HepG2 (cell line): Measurements from ENCODE around the gene PIP4K2B. TPM values are rescaled to one million over a fixed set of nuclear protein-coding genes. Genes with fewer than 3 reads are reported as not detected.
A peak's percentile ranks its signal among the peaks of the same experiment; 100 is the strongest.

Experiments used
- CCAR2 ChIP-seq: fragments of 200-400 bp; formaldehyde crosslinking; optimal IDR thresholded peaks from 2 replicates; pipeline ENCODE3; 2018; ENCODE audit warnings: low read depth, mild to moderate bottlenecking, low read length, moderate library complexity
- FLYWCH1 ChIP-seq: sonication (generic); formaldehyde crosslinking; IDR thresholded peaks from 2 replicates; pipeline ENCODE4 v1.8.1; 2023; ENCODE audit warnings: mild to moderate bottlenecking, missing genetic modification reagents
- FOXJ3 ChIP-seq: sonication (generic); formaldehyde crosslinking; IDR thresholded peaks from 2 replicates; pipeline ENCODE4 v1.4.0; 2020; ENCODE audit warnings: missing genetic modification reagents, mild to moderate bottlenecking, borderline replicate concordance
- GFI1 ChIP-seq: sonication (generic); formaldehyde crosslinking; IDR thresholded peaks from 2 replicates; pipeline ENCODE4 v1.5.0; 2020; ENCODE audit warnings: missing genetic modification reagents, mild to moderate bottlenecking, borderline replicate concordance
- GLI4 ChIP-seq: sonication (generic); formaldehyde crosslinking; IDR thresholded peaks from 2 replicates; pipeline ENCODE4 v1.5.1; 2020; ENCODE audit warnings: missing genetic modification reagents, mild to moderate bottlenecking, moderate library complexity, borderline replicate concordance
- HBP1 ChIP-seq: IDR thresholded peaks from 2 replicates; pipeline ENCODE4 v1.6.1; 2016; ENCODE audit warnings: low read depth, control low read depth
- HOXA3 ChIP-seq: sonication (generic); formaldehyde crosslinking; IDR thresholded peaks from 2 replicates; pipeline ENCODE4 v1.5.0; 2020; ENCODE audit warnings: missing genetic modification reagents
- IKZF4 ChIP-seq: sonication (generic); formaldehyde crosslinking; IDR thresholded peaks from 2 replicates; pipeline ENCODE4 v1.5.1; 2020; ENCODE audit warnings: borderline replicate concordance, mild to moderate bottlenecking, low read depth, missing genetic modification reagents; ENCODE audit errors: not compliant biosample characterization
- JUN ChIP-seq: sonication (generic); formaldehyde crosslinking; IDR thresholded peaks from 2 replicates; pipeline ENCODE4 v1.4.0; 2020; ENCODE audit warnings: mild to moderate bottlenecking, missing genetic modification reagents
- MATR3 ChIP-seq: sonication (generic); formaldehyde crosslinking; IDR thresholded peaks from 2 replicates; pipeline ENCODE4 v1.4.0; 2020; ENCODE audit warnings: missing genetic modification reagents
- MYPOP ChIP-seq: sonication (generic); formaldehyde crosslinking; IDR thresholded peaks from 2 replicates; pipeline ENCODE4 v1.8.1; 2023; ENCODE audit warnings: mild to moderate bottlenecking, moderate library complexity, missing genetic modification reagents
- NCOR1 ChIP-seq: fragments of 200-600 bp; sonication (generic); IDR thresholded peaks from 2 replicates; pipeline ENCODE4 v1.7.0; 2017; ENCODE audit warnings: antibody characterized with exemption, low read length, borderline replicate concordance
- NFE2 ChIP-seq: sonication (generic); formaldehyde crosslinking; IDR thresholded peaks from 2 replicates; pipeline ENCODE4 v1.4.0; 2020; ENCODE audit warnings: missing genetic modification reagents
- NFKB2 ChIP-seq: sonication (generic); formaldehyde crosslinking; IDR thresholded peaks from 2 replicates; pipeline ENCODE4 v1.4.0; 2020; ENCODE audit warnings: missing genetic modification reagents, borderline replicate concordance
- PAWR ChIP-seq: sonication (generic); formaldehyde crosslinking; IDR thresholded peaks from 2 replicates; pipeline ENCODE4 v1.4.0; 2020; ENCODE audit warnings: missing genetic modification reagents, mild to moderate bottlenecking, borderline replicate concordance
- PHF5A ChIP-seq: IDR thresholded peaks from one replicate; pipeline ENCODE4 v1.6.1; 2018; ENCODE audit warnings: low read depth, missing genetic modification reagents; ENCODE audit not compliant: unreplicated experiment
- POLR2G ChIP-seq: fragments of 200-400 bp; formaldehyde crosslinking; IDR thresholded peaks from 2 replicates; pipeline ENCODE4 v1.6.1; 2018; ENCODE audit warnings: mild to moderate bottlenecking, low read depth, low read length, moderate library complexity
- SIN3A ChIP-seq: IDR thresholded peaks from 2 replicates; pipeline ENCODE4 v1.6.1; 2011; ENCODE audit warnings: low read depth, mild to moderate bottlenecking, control low read depth, low read length, borderline replicate concordance
- SMC3 ChIP-seq: IDR thresholded peaks from 2 replicates; pipeline ENCODE4 v1.6.1; 2011; ENCODE audit warnings: low read length, improper control_type of control experiment
- TFDP2 ChIP-seq: sonication (generic); formaldehyde crosslinking; IDR thresholded peaks from 2 replicates; pipeline ENCODE4 v1.4.0; 2020; ENCODE audit warnings: missing genetic modification reagents
- YEATS4 ChIP-seq: sonication (generic); formaldehyde crosslinking; IDR thresholded peaks from 2 replicates; pipeline ENCODE4 v1.4.0; 2020; ENCODE audit warnings: missing genetic modification reagents, borderline replicate concordance
- ZC3H4 ChIP-seq: sonication (generic); formaldehyde crosslinking; IDR thresholded peaks from 2 replicates; pipeline ENCODE4 v1.4.0; 2020; ENCODE audit warnings: missing genetic modification reagents, borderline replicate concordance
- ZNF296 ChIP-seq: sonication (generic); formaldehyde crosslinking; conservative IDR thresholded peaks from 2 replicates; pipeline ENCODE4 v1.5.0; 2020; ENCODE audit warnings: mild to moderate bottlenecking, missing genetic modification reagents
- ZNF326 ChIP-seq: sonication (generic); formaldehyde crosslinking; IDR thresholded peaks from 2 replicates; pipeline ENCODE4 v1.4.0; 2020; ENCODE audit warnings: missing genetic modification reagents, borderline replicate concordance
- ZNF383 ChIP-seq: sonication (generic); formaldehyde crosslinking; IDR thresholded peaks from 2 replicates; pipeline ENCODE4 v1.4.0; 2020; ENCODE audit warnings: missing genetic modification reagents, mild to moderate bottlenecking, borderline replicate concordance
- ZNF431 ChIP-seq: sonication (generic); formaldehyde crosslinking; IDR thresholded peaks from 2 replicates; pipeline ENCODE4 v1.9.0; 2022; ENCODE audit warnings: missing genetic modification reagents, low read depth, mild to moderate bottlenecking, borderline replicate concordance
- ZSCAN12 ChIP-seq: sonication (generic); formaldehyde crosslinking; IDR thresholded peaks from 2 replicates; pipeline ENCODE4 v1.9.0; 2021; ENCODE audit warnings: mild to moderate bottlenecking, missing genetic modification reagents
- polyA plus RNA-seq, 8 experiments: library from polyadenylated mRNA; depleted of rRNA in 3 of 8; stranded (reverse) in 7 of 8; unstranded in 1 of 8; fragments of >200 nt; fragmentation: Illumina TruSeq in 4 of 8; extraction: Trizol in 4 of 8; gene quantifications; 2 replicates each; pipeline versions ENCODE4 v1.2.1 to v1.2.3, GENCODE V29; 2011 to 2016; ENCODE audit warnings: low read depth in 4 of 8, missing spikeins in 1 of 8, mixed read lengths in 1 of 8; ENCODE audit not compliant: insufficient read depth in 1 of 8
- total RNA-seq, 5 experiments: library from RNA; depleted of rRNA; stranded (reverse); fragments of >200 nt; fragmentation: Illumina TruSeq; extraction: Trizol; gene quantifications; 2 replicates each; pipeline ENCODE4 v1.2.3, GENCODE V29; 2016; ENCODE audit warnings: low read depth in 1 of 5

The PIP4K2B gene
- total and polyA plus RNA-seq, 2 of the 13 experiments (the other 11 are each of a cell fraction or from before 2014, with no cell fraction given) = 20.4 to 54.0 TPM

GRCh38 chr17:38824899-38825761, 25.8 kb upstream of the PIP4K2B start, which contains the start of gene CWC25 (continued):
- TF ChIP-seq PAWR = no peak
- peak; percentile 87 for TF ChIP-seq GFI1 (CRISPR knock-in tag)
- peak; percentile 100 for TF ChIP-seq HOXA3 (CRISPR knock-in tag)
- TF ChIP-seq GLI4 (CRISPR knock-in tag) = peak; percentile 93; the same call in 1 of the 2 replicates
- no peak; the same call in 1 of the 2 replicates for TF ChIP-seq ZNF383 (CRISPR knock-in tag)
- TF ChIP-seq JUN (CRISPR knock-in tag) = peak; percentile 84
- TF ChIP-seq TFDP2 = peak; percentile 82
- peak; percentile 38; the same call in 1 of the 2 replicates for TF ChIP-seq NCOR1
- peak; percentile 98 for TF ChIP-seq ZNF431 (CRISPR knock-in tag)
- TF ChIP-seq PHF5A (CRISPR knock-in tag) = peak; percentile 89
- no peak for TF ChIP-seq MATR3 (CRISPR knock-in tag)
- peak; percentile 89; the same call in 1 of the 2 replicates for TF ChIP-seq NFKB2 (CRISPR knock-in tag)
- TF ChIP-seq YEATS4 (CRISPR knock-in tag) = peak; percentile 98
- no peak for TF ChIP-seq FLYWCH1 (CRISPR knock-in tag)
- TF ChIP-seq FOXJ3 = no peak
- TF ChIP-seq IKZF4 (CRISPR knock-in tag) = peak; percentile 87
- TF ChIP-seq ZNF296 = peak; percentile 77; the same call in 1 of the 2 replicates
- TF ChIP-seq ZSCAN12 (CRISPR knock-in tag) = no peak
- TF ChIP-seq ZNF326 (CRISPR knock-in tag) = no peak
- TF ChIP-seq HBP1 = peak; percentile 99
- peak; percentile 44 for TF ChIP-seq ZC3H4 (CRISPR knock-in tag)
- peak; percentile 96 for TF ChIP-seq SIN3A
- TF ChIP-seq MYPOP (CRISPR knock-in tag) = peak; percentile 58
- TF ChIP-seq POLR2G = peak; percentile 98
- TF ChIP-seq CCAR2 = no peak
- TF ChIP-seq NFE2 (CRISPR knock-in tag) = peak; percentile 94
- no peak for TF ChIP-seq SMC3
